Endothelial cell of umbilical vein (primary cell): Measurements from ENCODE around the gene HHLA2. TPM values are rescaled to one million over a fixed set of nuclear protein-coding genes. Genes with fewer than 3 reads are reported as not detected.

Experiments
- BruUV-seq: library from RNA; stranded (reverse); fragments of 400-500 nt; replicated peaks from 2 replicates; lab custom pipeline; 2021; lab: Mats Ljungman, UMichigan
- CTCF ChIA-PET: fragments of 300-600, 350-600 bp; sonication (Branson Sonifier 250); formaldehyde crosslinking; loops from one replicate; lab custom pipeline; 2021; ENCODE audit warnings: antibody characterized with exemption, inconsistent platforms; lab: Charles Lee
- POLR2A ChIA-PET: fragments of 300-600, 350-600 bp; sonication (Branson Sonifier 250); formaldehyde crosslinking; loops from one replicate; lab custom pipeline; 2021; ENCODE audit warnings: antibody characterized with exemption, inconsistent platforms; lab: Charles Lee
- DNase-seq: peaks from one replicate; pipeline ENCODE4 v3.0.0-alpha.2; 2011; ENCODE audit warnings: low read depth, low spot score
- FAIRE-seq: peaks from 2 replicates; lab custom pipeline; 2011; peaks lifted over from hg19 to GRCh38; lab: Jason Lieb, UNC
- H2AFZ ChIP-seq: 2 replicates; pipeline ENCODE4 v1.6.0; 2012; ENCODE audit warnings: low read depth, low read length, control low read depth, inconsistent platforms
- H3K27ac ChIP-seq: 2 replicates; pipeline ENCODE4 v1.5.1; 2011; ENCODE audit warnings: low read depth, mild to moderate bottlenecking, control low read depth, low read length, moderate library complexity; ENCODE audit not compliant: insufficient read depth
- H3K27me3 ChIP-seq, 2 experiments: 2 replicates each; pipeline versions ENCODE4 v1.6.0 to v1.6.1; 2011; ENCODE audit warnings: low read length in 2 of 2, mixed read lengths in 1 of 2; ENCODE audit not compliant: control insufficient read depth in 2 of 2, insufficient read depth in 2 of 2
- H3K36me3 ChIP-seq, 2 experiments: 2 replicates in 1 of 2; 3 replicates in 1 of 2; pipeline ENCODE4 v1.5.1; 2011; ENCODE audit warnings: low read length in 2 of 2, mild to moderate bottlenecking in 1 of 2, moderate library complexity in 1 of 2; ENCODE audit not compliant: control insufficient read depth in 2 of 2, insufficient read depth in 2 of 2; ENCODE audit errors: extremely low read depth in 1 of 2
- H3K4me1 ChIP-seq: 3 replicates; pipeline ENCODE4 v1.5.1; 2011; ENCODE audit warnings: mild to moderate bottlenecking, low read length; ENCODE audit not compliant: control insufficient read depth, insufficient read depth; ENCODE audit errors: extremely low read depth
- H3K4me2 ChIP-seq: 2 replicates; pipeline ENCODE4 v1.6.1; 2011; ENCODE audit warnings: low read length, control low read depth, mixed read lengths; ENCODE audit not compliant: insufficient read depth
- H3K4me3 ChIP-seq, 3 experiments: fragments of 200-600 bp in 1 of 3; sonication (generic), shearing (Covaris generic) in 1 of 3; replicated peaks in 1 of 3; 2 replicates each; pipeline ENCODE4 v1.5.1; 2011 to 2016; ENCODE audit warnings: control low read depth in 3 of 3, low read length in 3 of 3, mild to moderate bottlenecking in 2 of 3, inconsistent platforms in 1 of 3, low read depth in 1 of 3, moderate library complexity in 1 of 3; ENCODE audit not compliant: insufficient read depth in 1 of 3
- H3K79me2 ChIP-seq: 2 replicates; pipeline ENCODE4 v1.6.0; 2012; ENCODE audit warnings: low read length, inconsistent platforms; ENCODE audit not compliant: control insufficient read depth, insufficient read depth
- H3K9ac ChIP-seq: replicated peaks from 2 replicates; pipeline ENCODE3; 2011; ENCODE audit warnings: low read length, control low read depth; ENCODE audit not compliant: insufficient read depth; ENCODE audit errors: extremely low read depth
- H3K9me1 ChIP-seq: replicated peaks from 3 replicates; pipeline ENCODE4 v1.6.0; 2011; ENCODE audit warnings: mild to moderate bottlenecking, low read length; ENCODE audit not compliant: control insufficient read depth, insufficient read depth; ENCODE audit errors: extremely low read depth
- H3K9me3 ChIP-seq: replicated peaks from 2 replicates; pipeline ENCODE4 v1.5.1; 2012; ENCODE audit warnings: low read length, inconsistent platforms; ENCODE audit not compliant: control insufficient read depth, insufficient read depth
- H4K20me1 ChIP-seq: replicated peaks from 2 replicates; pipeline ENCODE3; 2011; ENCODE audit warnings: mild to moderate bottlenecking, low read length; ENCODE audit not compliant: control insufficient read depth, insufficient read depth; ENCODE audit errors: extremely low read depth
- FOS ChIP-seq: IDR thresholded peaks from 2 replicates; pipeline ENCODE4 v1.6.1; 2011; ENCODE audit warnings: mild to moderate bottlenecking, low read length, moderate library complexity, borderline replicate concordance; ENCODE audit not compliant: insufficient read depth
- GATA2 ChIP-seq: IDR thresholded peaks from 2 replicates; pipeline ENCODE4 v1.7.0; 2011; ENCODE audit warnings: low read depth, mild to moderate bottlenecking, moderate library complexity, mixed read lengths, low read length; ENCODE audit not compliant: insufficient read length, insufficient read depth
- JUN ChIP-seq: IDR thresholded peaks from 2 replicates; pipeline ENCODE4 v1.6.1; 2011; ENCODE audit warnings: borderline replicate concordance, low read depth; ENCODE audit not compliant: insufficient read length, insufficient read depth
- MYC ChIP-seq: IDR thresholded peaks from one replicate; pipeline ENCODE4 v1.6.1; 2011; ENCODE audit warnings: mild to moderate bottlenecking, low read depth, low read length
- POLR2AphosphoS5 ChIP-seq: IDR thresholded peaks from 2 replicates; pipeline ENCODE4 v1.6.1; 2012; ENCODE audit warnings: low read depth, mild to moderate bottlenecking, control low read depth, low read length, moderate library complexity; ENCODE audit not compliant: insufficient read depth
- dilution Hi-C: fragments of 300-500 bp; cut with MboI; formaldehyde crosslinking; loops from one replicate; pipeline ENCODE4 v1.15.0; 2019; ENCODE audit warnings: low sequenced_read_pairs; ENCODE audit not compliant: extremely low pct_ligation_motif_present
- intact Hi-C: fragments of 100-400 bp; cut with micrococcal nuclease; formaldehyde crosslinking; loops from one replicate; pipeline ENCODE4 v1.10.0; 2022
- polyA plus RNA-seq, 4 experiments: library from polyadenylated mRNA; depleted of rRNA in 3 of 4; stranded (reverse) in 3 of 4; unstranded in 1 of 4; fragments of >200 nt; gene quantifications; 2 replicates each; pipeline versions ENCODE4 v1.2.1 to v1.2.3, GENCODE V29; 2011 to 2012; ENCODE audit warnings: missing spikeins in 1 of 4
- total RNA-seq: library from RNA; stranded (reverse); gene quantifications from 2 replicates; pipeline ENCODE4 v1.2.3, GENCODE V29; 2021
- TF ChIP-seq, protein P1 (sequence below), 2 donors: IDR thresholded peaks; 1 replicate in 1 of 2; 2 replicates in 1 of 2; pipeline ENCODE4 v1.5.1; 2011; ENCODE audit warnings: low read length in 2 of 2, mild to moderate bottlenecking in 2 of 2, moderate library complexity in 2 of 2, control low read depth in 1 of 2, inconsistent platforms in 1 of 2, low read depth in 1 of 2; ENCODE audit not compliant: insufficient read depth in 1 of 2; ENCODE audit errors: extremely low read depth in 1 of 2

The HHLA2 gene
- total and polyA plus RNA-seq, 2 donors (not counting 3 experiments of a cell fraction or from before 2014, with no cell fraction given) = not detected

DNA sequence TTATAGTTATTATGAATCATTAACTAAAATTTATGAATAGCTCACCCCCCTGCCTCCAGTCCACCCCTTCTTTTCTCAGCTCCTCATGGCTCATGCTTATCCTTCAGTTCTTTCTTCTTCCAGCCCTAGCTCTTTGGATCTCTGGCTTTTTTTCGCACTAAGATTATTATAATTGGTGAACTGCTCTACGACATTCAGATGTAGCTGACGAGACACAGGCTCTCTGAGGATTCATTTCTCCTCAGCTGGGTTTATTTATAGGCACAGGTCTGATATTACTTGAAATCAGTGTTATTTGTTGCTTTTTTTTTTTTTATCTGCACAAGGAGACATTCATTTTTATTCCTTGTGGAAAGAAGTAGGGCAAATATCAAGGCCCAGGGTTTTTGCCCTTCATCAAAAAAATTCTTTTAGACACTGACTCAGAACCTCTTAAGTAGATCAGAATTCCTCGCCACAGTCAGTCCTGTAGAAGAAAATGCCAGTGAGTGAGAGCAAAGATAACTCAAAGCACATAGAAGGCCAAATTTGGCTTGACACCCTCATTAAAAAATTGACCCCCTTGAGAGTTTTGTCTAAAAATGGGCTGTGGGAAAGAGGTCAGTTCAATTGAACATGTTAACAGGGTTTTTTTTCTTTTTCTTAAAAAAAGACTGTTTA is 107.5 kb downstream of the HHLA2 start:
- no TSS peak for BruUV-seq
- intact Hi-C loops (no loop called here), dilution Hi-C loops (no loop called here)

DNA sequence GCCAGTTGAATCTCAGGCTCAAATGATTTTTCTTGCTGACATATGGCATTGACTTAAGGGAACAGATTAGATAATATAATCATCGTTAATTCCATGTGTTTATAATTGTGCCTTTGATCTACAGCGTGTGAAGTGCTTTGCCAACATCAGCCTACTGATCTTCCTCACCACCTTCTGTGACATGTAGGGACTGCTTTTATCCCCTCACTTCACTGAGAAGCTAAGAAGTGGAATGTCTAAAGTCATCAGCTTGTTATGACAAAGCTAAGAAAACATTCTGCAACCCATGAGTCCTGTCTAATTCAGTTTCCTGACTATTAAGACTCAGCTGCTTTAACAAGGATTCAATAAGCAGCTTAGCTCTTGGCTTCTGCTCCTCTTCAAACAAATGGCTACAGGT is 108.0 kb downstream of the HHLA2 start:
- dilution Hi-C loops = no loop called here
- Histone ChIP-seq H3K27me3 (no peaks in the 10 kb centered on the region), H3K4me1 (no peaks in the 10 kb centered on the region), H3K9ac (no peak overlapping the region), H3K4me2 (no peak overlapping the region), H3K9me3 (no peaks in the 10 kb centered on the region), H3K79me2 (no peaks in the 10 kb centered on the region), H4K20me1 (no peaks in the 10 kb centered on the region), H3K27ac (no peak overlapping the region), H3K4me3 (no peak overlapping the region), H3K36me3 (no peaks in the 10 kb centered on the region), H2AFZ (no peak overlapping the region), H3K9me1 (no peaks in the 10 kb centered on the region)
- POLR2A ChIA-PET = no interaction called here
- BruUV-seq = no TSS peak
- CTCF ChIA-PET = interaction anchor here (0.6 to 3.5 kb wide), 5 partner anchors 73 to 476 kb away, joined by 3 to 30 read pairs (median 5); no protein-coding TSS in a partner anchor
- TF ChIP-seq FOS (no peak), MYC (no peak), GATA2 (no peak), POLR2AphosphoS5 (no peak), JUN (no peak)
- TF ChIP-seq, protein P1, sequence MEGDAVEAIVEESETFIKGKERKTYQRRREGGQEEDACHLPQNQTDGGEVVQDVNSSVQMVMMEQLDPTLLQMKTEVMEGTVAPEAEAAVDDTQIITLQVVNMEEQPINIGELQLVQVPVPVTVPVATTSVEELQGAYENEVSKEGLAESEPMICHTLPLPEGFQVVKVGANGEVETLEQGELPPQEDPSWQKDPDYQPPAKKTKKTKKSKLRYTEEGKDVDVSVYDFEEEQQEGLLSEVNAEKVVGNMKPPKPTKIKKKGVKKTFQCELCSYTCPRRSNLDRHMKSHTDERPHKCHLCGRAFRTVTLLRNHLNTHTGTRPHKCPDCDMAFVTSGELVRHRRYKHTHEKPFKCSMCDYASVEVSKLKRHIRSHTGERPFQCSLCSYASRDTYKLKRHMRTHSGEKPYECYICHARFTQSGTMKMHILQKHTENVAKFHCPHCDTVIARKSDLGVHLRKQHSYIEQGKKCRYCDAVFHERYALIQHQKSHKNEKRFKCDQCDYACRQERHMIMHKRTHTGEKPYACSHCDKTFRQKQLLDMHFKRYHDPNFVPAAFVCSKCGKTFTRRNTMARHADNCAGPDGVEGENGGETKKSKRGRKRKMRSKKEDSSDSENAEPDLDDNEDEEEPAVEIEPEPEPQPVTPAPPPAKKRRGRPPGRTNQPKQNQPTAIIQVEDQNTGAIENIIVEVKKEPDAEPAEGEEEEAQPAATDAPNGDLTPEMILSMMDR (IDR thresholded peaks at IDR 0.05; ENCODE audit: extremely low read depth in 1 of 2, insufficient read depth in 1 of 2, low read depth in 1 of 2, low read length in 2 of 2) = no peak
- intact Hi-C loops = no loop called here
- DNase-seq (no peak), FAIRE-seq (peak; percentile 48)

More for the DNA sequence above, 107.5 kb downstream of the HHLA2 start:
- Histone ChIP-seq H4K20me1 (no peaks in the 10 kb centered on the region), H3K4me2 (no peak overlapping the region), H3K4me1 (no peaks in the 10 kb centered on the region), H3K9me1 (no peaks in the 10 kb centered on the region), H3K27me3 (no peaks in the 10 kb centered on the region), H3K79me2 (no peaks in the 10 kb centered on the region), H2AFZ (no peak overlapping the region), H3K9ac (no peak overlapping the region), H3K4me3 (no peak overlapping the region), H3K9me3 (no peaks in the 10 kb centered on the region), H3K27ac (no peak overlapping the region), H3K36me3 (no peaks in the 10 kb centered on the region)
- DNase-seq = no peak
- no peak for FAIRE-seq
- no peak for TF ChIP-seq FOS
- POLR2A ChIA-PET = no interaction called here
- CTCF ChIA-PET = interaction anchor here (0.7 to 3.5 kb wide), 4 partner anchors 74 to 465 kb away, joined by 3 to 30 read pairs (median 10); no protein-coding TSS in a partner anchor
